Amygdala (tissue), 56 donors: ENCODE measurements around the gene CD96.
"Not testable (repeated sequence)": the region's sequence is repeated elsewhere in the genome, so short reads cannot be mapped to it uniquely, and the experiment has no call there.

Experiments
- DNase-seq, 56 donors: peaks; one replicate each; lab custom pipeline; 2025; lab: John Stamatoyannopoulos, UW

Gene CD96

GRCh38 chr3:111541911-111542483 is at the start of gene CD96:
CD96 (plus strand) TSS chr3:111542197; CDS start chr3:111542249, 52 bp downstream.
- DNase-seq, result no peak

GRCh38 chr3:111493276-111493675 is 48.7 kb upstream of the CD96 start:
- DNase-seq, result no peak

- no peak for DNase-seq
These were observed 45.0 kb upstream of the CD96 start for GRCh38 chr3:111496894-111497559.

- no peak for DNase-seq
These were observed 44.0 kb upstream of the CD96 start for GRCh38 chr3:111498022-111498421.

GRCh38 chr3:111506435-111506834 is 35.6 kb upstream of the CD96 start:
- DNase-seq, result no peak

GRCh38 chr3:111509308-111509707 is 32.7 kb upstream of the CD96 start:
- no peak for DNase-seq

GRCh38 chr3:111517801-111518200 is 24.2 kb upstream of the CD96 start:
- DNase-seq, result no peak

- no peak for DNase-seq
These were observed 22.7 kb upstream of the CD96 start for GRCh38 chr3:111519178-111519855.

GRCh38 chr3:111521891-111522290 is 20.1 kb upstream of the CD96 start:
- DNase-seq, result no peak

GRCh38 chr3:111524486-111524885 is 17.5 kb upstream of the CD96 start:
- DNase-seq, result not testable (repeated sequence)

GRCh38 chr3:111531446-111531845 is 10.6 kb upstream of the CD96 start:
- DNase-seq, result no peak

GRCh38 chr3:111534701-111535100 is 7.3 kb upstream of the CD96 start:
- DNase-seq, result no peak

- DNase-seq, result no peak
These were observed 3.9 kb upstream of the CD96 start for GRCh38 chr3:111538111-111538510.

GRCh38 chr3:111538681-111539083 is 3.3 kb upstream of the CD96 start:
- DNase-seq, result peak in 1 of 56 donors; percentile 15

GRCh38 chr3:111539351-111540331 is 2.4 kb upstream of the CD96 start:
- DNase-seq, result peak in 43 of 56 donors; percentile 1 to 66 (median 15)

- DNase-seq, result no peak
These were observed 606 bp upstream of the CD96 start for GRCh38 chr3:111541391-111541790.

GRCh38 chr3:111542611-111543300 is 759 bp downstream of the CD96 start:
- DNase-seq, result no peak

GRCh38 chr3:111545349-111545748 is 3.4 kb downstream of the CD96 start:
- DNase-seq, result no peak

GRCh38 chr3:111547631-111548030 is 5.6 kb downstream of the CD96 start:
- no peak for DNase-seq

GRCh38 chr3:111548092-111548491 is 6.1 kb downstream of the CD96 start:
- DNase-seq, result no peak
